22Rv1 (cell line): Measurements from ENCODE around the gene MAGI2.

Experiments
- ZFX ChIP-seq: fragments of 450-650 bp; IDR thresholded peaks from 2 replicates; pipeline ENCODE4 v1.6.1; 2017; ENCODE audit warnings: antibody characterized with exemption, borderline replicate concordance
- TF ChIP-seq, protein P1 (sequence below): fragments of 450-650 bp; IDR thresholded peaks from 2 replicates; pipeline ENCODE4 v1.5.1; 2017; ENCODE audit warnings: mild to moderate bottlenecking

DNA sequence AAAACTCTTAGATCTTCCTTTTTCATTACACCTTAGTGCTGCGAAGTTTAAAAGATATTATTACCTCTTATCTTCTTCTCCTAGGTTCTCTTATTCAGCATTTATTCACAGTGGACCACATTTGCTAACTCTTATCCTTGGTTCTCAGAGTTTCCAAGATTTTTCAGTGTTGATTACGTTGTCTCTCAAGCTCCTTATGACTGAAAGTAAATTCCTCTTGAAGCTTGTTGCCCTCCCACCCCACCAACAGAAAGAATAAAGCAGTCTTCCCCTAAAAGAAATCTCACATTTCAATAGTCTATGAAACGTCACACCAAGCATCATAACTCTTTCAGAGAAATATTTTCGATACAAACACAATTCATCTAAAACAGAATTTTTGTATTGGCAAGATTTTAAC is 362.5 kb downstream of the MAGI2 start:
- TF ChIP-seq, protein P1, sequence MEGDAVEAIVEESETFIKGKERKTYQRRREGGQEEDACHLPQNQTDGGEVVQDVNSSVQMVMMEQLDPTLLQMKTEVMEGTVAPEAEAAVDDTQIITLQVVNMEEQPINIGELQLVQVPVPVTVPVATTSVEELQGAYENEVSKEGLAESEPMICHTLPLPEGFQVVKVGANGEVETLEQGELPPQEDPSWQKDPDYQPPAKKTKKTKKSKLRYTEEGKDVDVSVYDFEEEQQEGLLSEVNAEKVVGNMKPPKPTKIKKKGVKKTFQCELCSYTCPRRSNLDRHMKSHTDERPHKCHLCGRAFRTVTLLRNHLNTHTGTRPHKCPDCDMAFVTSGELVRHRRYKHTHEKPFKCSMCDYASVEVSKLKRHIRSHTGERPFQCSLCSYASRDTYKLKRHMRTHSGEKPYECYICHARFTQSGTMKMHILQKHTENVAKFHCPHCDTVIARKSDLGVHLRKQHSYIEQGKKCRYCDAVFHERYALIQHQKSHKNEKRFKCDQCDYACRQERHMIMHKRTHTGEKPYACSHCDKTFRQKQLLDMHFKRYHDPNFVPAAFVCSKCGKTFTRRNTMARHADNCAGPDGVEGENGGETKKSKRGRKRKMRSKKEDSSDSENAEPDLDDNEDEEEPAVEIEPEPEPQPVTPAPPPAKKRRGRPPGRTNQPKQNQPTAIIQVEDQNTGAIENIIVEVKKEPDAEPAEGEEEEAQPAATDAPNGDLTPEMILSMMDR = no peak
- no peak for TF ChIP-seq ZFX
